ENCODE data around the gene ARID4B. TPM values are rescaled to one million over a fixed set of nuclear protein-coding genes. Genes with fewer than 3 reads are reported as not detected.

ARID4B gene
- total RNA-seq, 2 experiments from 2014 or later: 28.7 to 44.9 TPM

DNA sequence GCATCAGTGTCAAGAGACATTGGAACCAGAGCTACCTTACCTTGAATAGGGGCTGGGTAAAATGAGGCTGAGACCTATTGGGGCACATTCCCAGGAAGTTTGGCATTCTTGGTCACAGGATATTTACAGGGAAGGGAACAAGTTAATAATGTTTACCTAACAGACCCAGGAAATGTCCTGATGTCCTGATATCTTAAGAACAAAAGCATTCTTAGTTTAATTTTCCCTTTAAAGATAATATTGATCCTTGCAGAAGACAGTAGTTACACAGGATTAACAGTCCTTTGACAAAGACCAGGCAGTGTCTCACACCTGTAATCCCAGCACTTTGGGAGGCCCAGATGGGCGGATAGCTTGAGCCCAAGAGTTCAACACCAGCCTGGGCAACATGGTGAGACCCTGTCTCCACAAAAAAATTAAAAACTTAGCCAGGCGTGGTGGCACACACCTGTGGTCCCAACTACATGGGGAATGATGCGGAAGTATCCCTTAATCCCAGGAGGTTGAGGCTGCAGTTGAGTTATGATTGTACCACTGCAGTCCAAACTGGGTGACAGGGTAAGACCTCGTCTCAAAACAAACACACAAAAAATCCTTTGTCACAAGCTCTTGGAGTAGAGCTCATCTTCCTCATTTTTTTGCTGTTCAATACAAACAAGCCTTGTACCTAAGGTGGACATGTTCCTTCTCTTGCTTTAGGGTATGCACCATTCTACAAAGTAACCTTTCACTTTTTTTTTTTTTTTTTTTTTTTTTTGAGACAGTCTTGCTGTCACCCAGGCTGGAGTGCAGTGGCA, 198.0 kb downstream of the ARID4B start:
- intact Hi-C loops (cut with micrococcal nuclease; ENCODE audit: unreplicated experiment): loop anchor here (2.0 kb wide), 1 partner anchor 199 kb away; the partner anchor contains the start of genes ARID4B and GGPS1
- H4K20me1 ChIP-seq (ENCODE audit: insufficient read depth, low read length): peaks cover 15% of the 10 kb centered on the region
- no TSS peak for BruUV-seq (replicated peaks)
- H3K4me2 ChIP-seq (ENCODE audit: low read length): no peak overlapping the region
- CTCF ChIA-PET (ENCODE audit: unreplicated experiment): no interaction called here
- TF ChIP-seq EZH2phosphoT487 (IDR thresholded peaks at IDR 0.05; ENCODE audit: borderline replicate concordance, low read depth, low read length): no peak
- TF ChIP-seq, protein P1, sequence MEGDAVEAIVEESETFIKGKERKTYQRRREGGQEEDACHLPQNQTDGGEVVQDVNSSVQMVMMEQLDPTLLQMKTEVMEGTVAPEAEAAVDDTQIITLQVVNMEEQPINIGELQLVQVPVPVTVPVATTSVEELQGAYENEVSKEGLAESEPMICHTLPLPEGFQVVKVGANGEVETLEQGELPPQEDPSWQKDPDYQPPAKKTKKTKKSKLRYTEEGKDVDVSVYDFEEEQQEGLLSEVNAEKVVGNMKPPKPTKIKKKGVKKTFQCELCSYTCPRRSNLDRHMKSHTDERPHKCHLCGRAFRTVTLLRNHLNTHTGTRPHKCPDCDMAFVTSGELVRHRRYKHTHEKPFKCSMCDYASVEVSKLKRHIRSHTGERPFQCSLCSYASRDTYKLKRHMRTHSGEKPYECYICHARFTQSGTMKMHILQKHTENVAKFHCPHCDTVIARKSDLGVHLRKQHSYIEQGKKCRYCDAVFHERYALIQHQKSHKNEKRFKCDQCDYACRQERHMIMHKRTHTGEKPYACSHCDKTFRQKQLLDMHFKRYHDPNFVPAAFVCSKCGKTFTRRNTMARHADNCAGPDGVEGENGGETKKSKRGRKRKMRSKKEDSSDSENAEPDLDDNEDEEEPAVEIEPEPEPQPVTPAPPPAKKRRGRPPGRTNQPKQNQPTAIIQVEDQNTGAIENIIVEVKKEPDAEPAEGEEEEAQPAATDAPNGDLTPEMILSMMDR (conservative IDR thresholded peaks at IDR 0.05; ENCODE audit: low read length): no peak
- H3K36me3 ChIP-seq (ENCODE audit: insufficient read depth, low read length): peaks cover 77% of the 10 kb centered on the region
- H3K27ac ChIP-seq (ENCODE audit: low read depth, low read length, poor library complexity, severe bottlenecking): no peak overlapping the region
- H3K9me3 ChIP-seq (ENCODE audit: low read length): no peaks in the 10 kb centered on the region
- peaks cover 20% of the 10 kb centered on the region for H3K4me1 ChIP-seq (ENCODE audit: insufficient read depth, low read length, poor library complexity, severe bottlenecking)
- peaks cover 41% of the 10 kb centered on the region for H3K79me2 ChIP-seq (ENCODE audit: insufficient read depth, low read depth, low read length)
- no peaks in the 10 kb centered on the region for H3K9me2 ChIP-seq (ENCODE audit: insufficient read depth, low read length)
- no peak for DNase-seq (ENCODE audit: low spot score)
- POLR2A ChIA-PET: interaction anchor here (0.7 to 1.2 kb wide), 6 partner anchors 24 to 634 kb away, joined by 4 to 7 read pairs (median 4); partner anchors contain the start of gene B3GALNT2
- no peak overlapping the region for H3K4me3 ChIP-seq (ENCODE audit: low read depth, low read length, poor library complexity, severe bottlenecking)
- H2AFZ ChIP-seq (ENCODE audit: low read length): no peak overlapping the region

DNA sequence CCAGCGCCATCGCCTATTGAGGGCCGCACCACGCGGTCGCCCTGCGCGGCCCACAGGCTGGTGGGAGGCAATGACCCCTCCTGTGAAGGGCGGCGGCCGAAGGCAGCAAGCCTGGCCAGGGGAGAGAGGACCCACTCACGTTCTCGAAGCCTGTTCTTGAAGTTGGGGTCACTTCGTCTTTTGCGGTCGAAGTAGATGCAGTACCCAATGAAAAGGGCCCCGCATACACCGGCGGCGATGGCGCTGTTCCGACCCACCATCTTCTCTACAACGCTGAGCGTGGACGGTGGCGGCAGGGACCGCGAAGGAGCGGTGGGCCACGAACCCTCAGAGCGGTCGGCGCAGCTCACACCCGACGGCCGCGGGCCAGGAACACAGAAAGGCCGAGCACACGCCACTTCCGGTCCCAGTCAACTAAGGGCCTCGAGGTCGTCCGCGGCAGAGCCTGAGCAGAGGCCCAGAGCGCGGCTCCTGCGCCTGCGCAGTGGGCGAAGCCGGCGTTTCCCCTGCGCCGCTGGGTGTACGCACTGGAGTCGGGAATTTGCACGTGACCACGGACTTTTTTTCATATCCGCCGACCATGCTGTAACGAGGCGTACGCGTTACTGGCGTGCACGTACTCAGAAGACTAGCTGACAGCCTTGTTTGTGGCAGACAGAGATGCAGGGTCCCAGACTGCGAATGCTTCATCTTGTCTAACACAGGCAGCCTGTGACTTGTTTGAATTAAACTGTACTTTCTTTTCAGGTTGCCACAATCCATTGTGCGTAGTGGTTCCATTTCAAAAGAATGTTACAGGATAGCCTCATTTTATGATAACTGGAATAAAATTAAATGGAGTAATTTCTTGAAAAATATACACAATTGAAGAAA, 199.3 kb downstream of the ARID4B start, which contains the start of gene TOMM20:
Gene TOMM20, minus strand, starts transcription at position 382 of the 873 bp plus-strand sequence. Its CDS starts 122 bp downstream, at position 260.
- intact Hi-C loops (cut with micrococcal nuclease; ENCODE audit: unreplicated experiment): loop anchor here (2.0 kb wide), 1 partner anchor 200 kb away; the partner anchor contains the start of genes ARID4B and GGPS1
- Histone ChIP-seq H3K79me2 (ENCODE audit: insufficient read depth, low read depth, low read length) (peaks cover 54% of the 10 kb centered on the region), H3K27ac (ENCODE audit: low read depth, low read length, poor library complexity, severe bottlenecking) (peak within 1 kb of the TSS; percentile 67), H4K20me1 (ENCODE audit: insufficient read depth, low read length) (peaks cover 27% of the 10 kb centered on the region), H3K9me3 (ENCODE audit: low read length) (no peaks in the 10 kb centered on the region), H3K9me2 (ENCODE audit: insufficient read depth, low read length) (no peaks in the 10 kb centered on the region), H3K4me1 (ENCODE audit: insufficient read depth, low read length, poor library complexity, severe bottlenecking) (peaks cover 31% of the 10 kb centered on the region), H3K4me3 (ENCODE audit: low read depth, low read length, poor library complexity, severe bottlenecking) (peak within 1 kb of the TSS; percentile 97), H2AFZ (ENCODE audit: low read length) (peak within 1 kb of the TSS; percentile 62), H3K36me3 (ENCODE audit: insufficient read depth, low read length) (peaks cover 80% of the 10 kb centered on the region), H3K4me2 (ENCODE audit: low read length) (peak within 1 kb of the TSS; percentile 91)
- CTCF ChIA-PET (ENCODE audit: unreplicated experiment): no interaction called here
- no peak for TF ChIP-seq EZH2phosphoT487 (IDR thresholded peaks at IDR 0.05; ENCODE audit: borderline replicate concordance, low read depth, low read length)
- TF ChIP-seq, protein P1 (conservative IDR thresholded peaks at IDR 0.05; ENCODE audit: low read length): no peak; the same call in 1 of the 2 replicates
- POLR2A ChIA-PET: interaction anchor here (0.6 to 2.0 kb wide), 4 partner anchors 20 to 750 kb away, joined by 3 to 7 read pairs (median 4); partner anchors contain the start of gene RBM34
- BruUV-seq (replicated peaks): TSS peak; percentile 93
- peak; percentile 99 for DNase-seq (ENCODE audit: low spot score)
